GM12874 (cell line): Measurements from ENCODE around the gene NTHL1.

Experiments
- TF ChIP-seq, protein P1 (sequence below): IDR thresholded peaks from 2 replicates; pipeline ENCODE4 v1.5.1; 2011; ENCODE audit warnings: low read depth, mild to moderate bottlenecking, control low read depth, low read length, moderate library complexity; ENCODE audit not compliant: insufficient read depth

The NTHL1 gene

GRCh38 chr16:1998852-1999801 lies 48.5 kb downstream of the NTHL1 start:
- TF ChIP-seq, protein P1, sequence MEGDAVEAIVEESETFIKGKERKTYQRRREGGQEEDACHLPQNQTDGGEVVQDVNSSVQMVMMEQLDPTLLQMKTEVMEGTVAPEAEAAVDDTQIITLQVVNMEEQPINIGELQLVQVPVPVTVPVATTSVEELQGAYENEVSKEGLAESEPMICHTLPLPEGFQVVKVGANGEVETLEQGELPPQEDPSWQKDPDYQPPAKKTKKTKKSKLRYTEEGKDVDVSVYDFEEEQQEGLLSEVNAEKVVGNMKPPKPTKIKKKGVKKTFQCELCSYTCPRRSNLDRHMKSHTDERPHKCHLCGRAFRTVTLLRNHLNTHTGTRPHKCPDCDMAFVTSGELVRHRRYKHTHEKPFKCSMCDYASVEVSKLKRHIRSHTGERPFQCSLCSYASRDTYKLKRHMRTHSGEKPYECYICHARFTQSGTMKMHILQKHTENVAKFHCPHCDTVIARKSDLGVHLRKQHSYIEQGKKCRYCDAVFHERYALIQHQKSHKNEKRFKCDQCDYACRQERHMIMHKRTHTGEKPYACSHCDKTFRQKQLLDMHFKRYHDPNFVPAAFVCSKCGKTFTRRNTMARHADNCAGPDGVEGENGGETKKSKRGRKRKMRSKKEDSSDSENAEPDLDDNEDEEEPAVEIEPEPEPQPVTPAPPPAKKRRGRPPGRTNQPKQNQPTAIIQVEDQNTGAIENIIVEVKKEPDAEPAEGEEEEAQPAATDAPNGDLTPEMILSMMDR = no peak

DNA sequence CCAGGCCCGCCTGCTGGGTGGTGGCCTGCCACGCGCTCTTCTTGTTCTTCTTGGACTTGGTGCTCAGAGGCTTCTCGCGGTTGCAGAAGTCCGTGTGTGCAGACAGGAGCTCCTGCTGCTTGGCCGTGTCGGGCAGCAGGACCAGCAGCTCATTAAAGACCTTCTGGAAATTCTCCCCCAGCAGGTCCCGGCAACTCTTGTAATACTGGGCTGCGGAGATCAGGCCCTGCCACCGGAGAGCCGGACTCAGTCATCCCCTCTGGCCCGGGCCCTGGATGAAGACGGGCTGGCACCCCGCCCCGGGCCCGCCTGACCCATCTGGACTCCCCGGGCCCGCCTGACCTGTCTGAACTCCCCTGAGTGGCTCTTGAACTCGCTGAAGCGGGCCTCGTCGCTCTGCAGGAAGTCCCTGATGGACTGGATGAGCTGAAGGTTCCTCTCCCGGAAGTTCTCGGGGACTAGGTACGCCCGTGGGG lies 49.2 kb downstream of the NTHL1 start:
- TF ChIP-seq, protein P1 = no peak

DNA sequence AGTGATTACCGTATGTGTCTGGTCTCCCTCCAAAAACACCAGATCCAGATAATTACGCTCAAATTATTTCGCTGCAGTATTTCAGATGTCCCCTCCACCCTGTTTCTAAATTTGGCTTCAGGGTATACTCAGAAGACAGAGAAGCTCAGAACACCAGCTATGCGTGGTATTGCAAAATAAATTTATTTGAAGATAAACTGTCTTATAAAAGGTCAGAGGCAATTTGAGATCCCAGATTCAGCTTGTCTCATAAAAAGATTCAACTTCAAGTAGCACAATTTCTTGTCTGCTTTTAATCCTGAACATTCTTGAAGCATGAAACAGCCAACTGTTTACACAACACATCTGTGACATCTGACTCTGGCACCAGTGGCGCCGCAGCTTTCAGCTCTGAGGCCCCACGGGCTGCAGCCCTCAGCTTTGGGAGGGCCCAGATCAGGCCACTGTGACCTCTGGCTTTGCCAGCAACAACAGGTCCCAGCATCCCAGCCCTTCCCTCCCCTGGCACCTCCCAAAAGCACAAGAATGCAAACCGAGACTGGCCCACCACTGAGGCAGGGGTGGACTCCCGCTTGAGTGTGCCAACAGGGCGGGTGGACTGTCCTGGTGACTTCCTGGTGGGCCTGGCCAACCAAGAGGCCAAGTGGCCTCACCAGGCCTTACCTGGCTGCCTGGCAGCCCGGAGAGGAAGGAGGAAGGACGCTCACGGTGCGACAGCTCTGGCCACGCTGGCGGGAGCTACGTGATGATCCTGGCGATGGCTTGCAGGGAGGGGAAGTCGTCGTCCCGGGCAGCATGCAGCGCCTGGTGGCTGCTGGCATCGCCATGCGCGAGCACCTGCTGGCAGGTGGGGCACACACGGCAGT lies 49.9 kb downstream of the NTHL1 start:
- TF ChIP-seq, protein P1 = no peak

DNA sequence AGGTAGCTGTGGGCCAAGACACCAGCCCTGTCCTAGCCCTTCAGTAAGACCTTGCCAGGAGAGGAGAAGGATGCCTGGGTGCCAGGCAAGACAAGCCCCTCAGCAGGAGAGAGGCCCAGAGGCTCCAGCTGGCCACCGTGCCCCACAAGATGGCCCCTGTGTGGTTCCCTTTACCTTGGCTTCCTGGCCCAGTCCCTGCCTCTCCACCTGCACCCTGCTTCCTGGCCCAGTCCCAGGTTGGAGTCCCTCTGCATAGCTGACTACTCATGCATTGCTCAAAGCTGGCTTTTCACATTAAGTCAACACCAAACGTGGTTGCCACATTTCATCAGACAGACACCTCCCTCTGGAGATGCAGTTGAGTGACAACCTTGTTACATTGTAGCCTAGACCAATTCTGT lies 53.9 kb downstream of the NTHL1 start:
- TF ChIP-seq, protein P1 = no peak

GRCh38 chr16:1992704-1993317 lies 54.8 kb downstream of the NTHL1 start:
- TF ChIP-seq, protein P1 = no peak

GRCh38 chr16:1991948-1992703 lies 55.5 kb downstream of the NTHL1 start:
- TF ChIP-seq, protein P1 = no peak
